Caco-2 (cell line): ENCODE data around the gene ATP6V1C2. TPM values are rescaled to one million over a fixed set of nuclear protein-coding genes. Genes with fewer than 3 reads are reported as not detected.

ENCODE experiments used
- BruUV-seq: library from RNA; stranded (reverse); fragments of 400-500 nt; replicated peaks from 2 replicates; lab custom pipeline; 2021; lab: Mats Ljungman, UMichigan
- CTCF ChIA-PET: fragments of 300-600 bp; sonication (Branson Sonifier 250); formaldehyde crosslinking; loops from one replicate; lab custom pipeline; 2022; ENCODE audit warnings: antibody characterized with exemption; lab: Charles Lee
- POLR2A ChIA-PET: fragments of 300-600 bp; sonication (Branson Sonifier 250); formaldehyde crosslinking; loops from one replicate; lab custom pipeline; 2022; ENCODE audit warnings: antibody characterized with exemption; lab: Charles Lee
- DNase-seq, 2 experiments: peaks; one replicate each; pipeline versions ENCODE4 v3.0.0 to v3.0.0-alpha.2; 2020 to 2022
- H3K27me3 ChIP-seq: replicated peaks from 2 replicates; pipeline ENCODE4 v1.6.0; 2011; ENCODE audit warnings: low read length; ENCODE audit not compliant: control insufficient read depth, insufficient read depth
- H3K36me3 ChIP-seq: 2 replicates; pipeline ENCODE4 v1.5.1; 2011; ENCODE audit warnings: low read length; ENCODE audit not compliant: control insufficient read depth, insufficient read depth
- H3K4me1 ChIP-seq: fragments of 250-450 bp; sonication (Bioruptor Pico); 2 replicates; pipeline ENCODE4 v1.5.1; 2020; ENCODE audit warnings: mild to moderate bottlenecking
- H3K4me3 ChIP-seq: 2 replicates; pipeline ENCODE4 v1.5.1; 2011; ENCODE audit warnings: low read depth, mild to moderate bottlenecking, control low read depth, low read length
- H3K9me3 ChIP-seq: fragments of 250-450 bp; sonication (Bioruptor Pico); 2 replicates; pipeline ENCODE4 v1.5.1; 2020; ENCODE audit warnings: mild to moderate bottlenecking, moderate library complexity
- H3K27ac Mint-ChIP-seq: one replicate; pipeline ENCODE4 v1.8.0; 2022; ENCODE audit warnings: mixed read lengths; ENCODE audit not compliant: unreplicated experiment
- H3K27me3 Mint-ChIP-seq: one replicate; pipeline ENCODE4 v1.8.0; 2022; ENCODE audit warnings: mixed read lengths; ENCODE audit not compliant: insufficient read depth, unreplicated experiment
- H3K36me3 Mint-ChIP-seq: one replicate; pipeline ENCODE4 v1.8.0; 2022; ENCODE audit warnings: mild to moderate bottlenecking, mixed read lengths; ENCODE audit not compliant: insufficient read depth, unreplicated experiment
- H3K4me1 Mint-ChIP-seq: one replicate; pipeline ENCODE4 v1.8.0; 2022; ENCODE audit warnings: low read depth, mixed read lengths; ENCODE audit not compliant: unreplicated experiment
- H3K4me3 Mint-ChIP-seq: one replicate; pipeline ENCODE4 v1.8.0; 2022; ENCODE audit warnings: mild to moderate bottlenecking, moderate library complexity, mixed read lengths; ENCODE audit not compliant: unreplicated experiment
- H3K9me3 Mint-ChIP-seq: one replicate; pipeline ENCODE4 v1.8.0; 2022; ENCODE audit warnings: mixed read lengths; ENCODE audit not compliant: unreplicated experiment
- CTCF ChIP-seq, 2 experiments: fragments of 200-600 bp in 1 of 2; IDR thresholded peaks; 1 replicate in 1 of 2; 2 replicates in 1 of 2; pipeline versions ENCODE4 v1.5.1 to v1.8.0; 2011 to 2022; ENCODE audit warnings: antibody characterized with exemption in 1 of 2, control low read depth in 1 of 2, inconsistent platforms in 1 of 2, low read depth in 1 of 2, low read length in 1 of 2, mild to moderate bottlenecking in 1 of 2, moderate library complexity in 1 of 2; ENCODE audit not compliant: insufficient read depth in 1 of 2, severe bottlenecking in 1 of 2, unreplicated experiment in 1 of 2
- intact Hi-C: fragments of 100-400 bp; cut with micrococcal nuclease; formaldehyde crosslinking; loops from one replicate; pipeline ENCODE4 v1.10.0; 2022; ENCODE audit not compliant: unreplicated experiment
- total RNA-seq: library from RNA; stranded (reverse); gene quantifications from 2 replicates; pipeline ENCODE4 v1.2.3, GENCODE V29; 2022

The ATP6V1C2 gene
- total RNA-seq, 1 experiment from 2014 or later = 4.2 TPM

- no peak for DNase-seq
- Mint-ChIP-seq H3K4me1 (peaks cover 6% of the 10 kb centered on the region), H3K36me3 (peaks cover 93% of the 10 kb centered on the region), H3K27ac (no peak overlapping the region), H3K27me3 (no peaks in the 10 kb centered on the region), H3K9me3 (no peaks in the 10 kb centered on the region), H3K4me3 (no peak overlapping the region)
- ChIA-PET CTCF (no interaction called here), POLR2A (interaction anchor here (0.5 kb wide), 1 partner anchor 77 kb away, joined by 3 read pairs; no protein-coding TSS in a partner anchor)
- Histone ChIP-seq H3K4me1 (peaks cover 15% of the 10 kb centered on the region), H3K9me3 (no peaks in the 10 kb centered on the region), H3K27me3 (no peaks in the 10 kb centered on the region), H3K36me3 (peaks cover 7% of the 10 kb centered on the region), H3K4me3 (no peak overlapping the region)
- BruUV-seq = no TSS peak
- intact Hi-C loops = no loop called here
- TF ChIP-seq CTCF (IDR thresholded peaks at IDR 0.05; ENCODE audit: insufficient read depth in 1 of 2, low read depth in 1 of 2, low read length in 1 of 2, severe bottlenecking in 1 of 2, unreplicated experiment in 1 of 2) = no peak
Observed at GRCh38 chr2:10795508-10796046, 74.1 kb downstream of the ATP6V1C2 start.

DNA sequence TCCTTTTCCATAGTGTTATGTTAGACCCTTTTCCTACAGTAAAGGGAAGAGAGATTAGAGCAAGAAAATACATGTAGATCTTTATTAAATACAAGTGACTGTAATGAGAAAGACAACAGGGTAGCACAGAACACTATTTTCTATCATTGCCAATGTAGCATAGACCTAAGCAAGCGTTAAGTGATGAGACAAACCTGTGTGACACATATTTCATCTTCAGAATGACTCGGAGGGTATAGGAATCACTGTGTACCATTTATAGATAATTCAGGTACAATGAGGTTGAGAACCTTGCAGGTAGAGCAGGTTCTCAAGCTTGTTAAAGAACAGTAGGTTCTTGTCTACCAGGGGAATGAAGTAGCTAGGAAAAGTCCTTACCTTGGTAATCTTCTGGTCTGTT is 75.3 kb downstream of the ATP6V1C2 start:
- Mint-ChIP-seq H3K9me3 (no peaks in the 10 kb centered on the region), H3K27ac (no peak overlapping the region), H3K27me3 (no peaks in the 10 kb centered on the region), H3K36me3 (peaks cover 93% of the 10 kb centered on the region), H3K4me1 (no peaks in the 10 kb centered on the region), H3K4me3 (no peak overlapping the region)
- CTCF ChIA-PET = no interaction called here
- H3K4me3 ChIP-seq = no peak overlapping the region
- intact Hi-C loops = no loop called here
- peaks cover 15% of the 10 kb centered on the region for H3K4me1 ChIP-seq
- POLR2A ChIA-PET = no interaction called here
- no peaks in the 10 kb centered on the region for H3K27me3 ChIP-seq
- H3K36me3 ChIP-seq = peaks cover 7% of the 10 kb centered on the region
- BruUV-seq = no TSS peak
- H3K9me3 ChIP-seq = no peaks in the 10 kb centered on the region
- TF ChIP-seq CTCF (IDR thresholded peaks at IDR 0.05; ENCODE audit: insufficient read depth in 1 of 2, low read depth in 1 of 2, low read length in 1 of 2, severe bottlenecking in 1 of 2, unreplicated experiment in 1 of 2) = no peak
- no peak for DNase-seq

DNA sequence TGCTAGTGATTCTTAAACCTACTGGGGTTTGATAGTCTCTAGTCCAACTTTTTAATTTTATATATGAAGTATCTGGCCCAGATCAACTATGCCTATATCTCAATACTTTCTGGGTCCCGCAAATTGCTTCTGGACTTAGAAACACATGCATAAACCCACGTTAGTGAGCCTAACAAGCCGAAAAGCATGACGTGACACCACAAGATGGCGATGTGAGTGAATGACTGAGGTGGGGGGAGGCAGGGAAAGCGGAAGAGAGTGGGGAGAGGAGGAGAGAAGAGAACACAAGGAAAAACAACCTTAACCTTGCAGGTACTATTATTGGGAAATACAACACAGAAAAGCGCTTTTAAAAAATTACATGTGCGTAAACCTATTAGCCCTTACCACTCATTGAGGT is 77.4 kb downstream of the ATP6V1C2 start:
- no TSS peak for BruUV-seq
- no peaks in the 10 kb centered on the region for H3K27me3 Mint-ChIP-seq
- no peaks in the 10 kb centered on the region for H3K4me1 Mint-ChIP-seq
- H3K9me3 Mint-ChIP-seq = no peaks in the 10 kb centered on the region
- CTCF ChIA-PET = no interaction called here
- H3K4me3 Mint-ChIP-seq = no peak overlapping the region
- intact Hi-C loops = no loop called here
- peak; percentile 19 to 49 for TF ChIP-seq CTCF (IDR thresholded peaks at IDR 0.05; ENCODE audit: insufficient read depth in 1 of 2, low read depth in 1 of 2, low read length in 1 of 2, severe bottlenecking in 1 of 2, unreplicated experiment in 1 of 2)
- H3K27ac Mint-ChIP-seq = no peak overlapping the region
- Histone ChIP-seq H3K36me3 (peaks cover 4% of the 10 kb centered on the region), H3K4me1 (peaks cover 15% of the 10 kb centered on the region), H3K9me3 (no peaks in the 10 kb centered on the region), H3K27me3 (no peaks in the 10 kb centered on the region), H3K4me3 (no peak overlapping the region)
- peaks cover 80% of the 10 kb centered on the region for H3K36me3 Mint-ChIP-seq
- peak in 1 of 2 experiments; percentile 56 for DNase-seq
- POLR2A ChIA-PET = no interaction called here
